Suppressor macrophage treated with lipopolysaccharide for 1 hour (primary cell): Measurements from ENCODE around the gene BABAM2.

ENCODE experiments used
- DNase-seq, 3 donors: peaks; one replicate each; pipeline ENCODE4 v3.0.0-alpha.2; 2020 to 2022

BABAM2 gene

GRCh38 chr2:28035163-28035690 lies 144.7 kb downstream of the BABAM2 start:
- no peak for DNase-seq

DNA sequence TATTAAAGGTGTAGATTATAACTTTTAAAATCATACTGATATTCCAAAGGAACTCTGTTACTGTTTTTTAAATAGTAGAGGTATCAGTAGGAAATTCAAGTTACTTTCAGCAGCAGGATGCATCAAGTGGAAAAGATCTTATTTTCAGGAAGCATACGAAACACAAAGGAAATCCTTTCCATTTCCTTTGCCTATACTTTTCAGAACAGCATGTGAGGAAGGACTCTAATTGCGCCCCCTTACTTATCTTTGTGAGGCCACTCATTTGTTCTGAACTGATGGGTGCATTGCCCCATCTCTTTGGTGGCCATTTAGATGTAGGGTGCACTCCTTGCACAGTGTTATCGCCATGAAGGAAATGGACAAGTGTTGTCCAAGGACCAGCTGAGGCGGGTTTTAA lies 145.3 kb downstream of the BABAM2 start:
- DNase-seq = no peak

DNA sequence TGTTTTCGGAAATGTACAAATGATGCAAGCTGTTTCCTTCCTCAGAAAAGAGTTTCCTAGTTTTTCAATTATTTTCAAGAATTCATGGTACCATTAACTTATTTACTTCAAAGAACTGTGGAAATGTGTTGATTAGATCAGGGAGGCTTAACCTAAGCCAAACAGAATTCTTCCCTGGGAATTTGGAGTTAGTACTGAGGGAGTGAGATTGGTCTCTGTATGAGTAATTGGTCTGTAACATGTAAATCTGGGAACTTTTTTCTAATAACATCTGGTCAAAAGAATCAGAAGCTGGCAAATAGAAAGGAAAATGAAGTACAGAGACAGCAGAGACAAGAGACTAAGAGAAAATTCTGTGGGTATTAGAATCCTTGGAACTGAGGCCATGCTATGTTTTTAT lies 145.8 kb downstream of the BABAM2 start:
- peak in 1 of 3 donors; percentile 5 for DNase-seq

GRCh38 chr2:28038722-28039121 lies 148.2 kb downstream of the BABAM2 start:
- DNase-seq = no peak

DNA sequence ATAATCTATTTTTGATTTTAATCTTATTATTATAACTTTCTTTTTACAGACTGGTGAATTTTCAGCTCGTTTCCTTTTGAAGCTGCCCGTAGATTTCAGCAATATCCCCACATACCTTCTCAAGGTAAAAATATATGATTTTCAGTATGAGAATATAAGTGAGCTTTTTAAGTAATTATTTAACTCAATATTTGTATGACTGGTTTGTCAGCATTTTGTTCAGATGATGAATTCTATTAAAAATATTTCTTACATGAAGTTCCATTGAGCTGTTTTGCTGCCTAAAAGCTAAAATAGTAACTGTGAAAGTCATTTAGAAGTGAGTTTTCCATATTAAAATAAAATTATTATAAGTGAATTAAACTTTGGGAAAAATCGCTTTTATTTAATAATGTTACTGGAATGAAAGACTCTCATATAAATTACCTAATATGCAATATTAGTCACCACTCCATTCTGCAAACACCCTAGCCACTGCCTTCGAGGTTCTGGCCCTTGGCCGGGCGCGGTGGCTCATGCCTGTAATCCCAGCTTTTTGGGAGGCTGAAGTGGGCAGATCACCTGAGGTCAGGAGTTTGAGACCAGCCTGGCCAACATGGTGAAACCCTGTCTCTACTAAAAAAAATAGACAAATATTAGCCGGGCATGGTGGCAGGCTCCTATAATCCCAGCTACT lies 155.3 kb downstream of the BABAM2 start:
- no peak for DNase-seq

GRCh38 chr2:28046921-28047320 lies 156.4 kb downstream of the BABAM2 start:
- peak in 2 of 3 donors; percentile 21 to 53 for DNase-seq

DNA sequence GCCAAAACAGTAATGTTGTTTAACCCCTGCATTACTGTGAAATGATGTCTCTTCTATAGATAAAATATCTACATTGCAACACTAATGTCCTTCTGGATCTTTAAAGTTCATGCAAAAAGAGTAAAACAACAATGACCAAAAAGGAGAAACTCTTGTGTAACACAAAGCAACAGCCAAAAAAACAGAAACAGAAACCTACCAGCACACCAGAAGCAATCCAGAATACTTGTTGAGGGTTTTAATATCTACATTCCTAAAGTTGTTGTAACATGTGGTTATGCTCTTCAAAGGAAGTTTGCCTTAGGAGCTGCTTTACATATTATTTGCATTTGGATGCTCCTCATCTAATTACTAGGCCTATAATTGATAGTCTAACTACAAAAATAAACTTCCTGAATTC lies 157.2 kb downstream of the BABAM2 start:
- peak; percentile 25 to 59 (median 42) for DNase-seq

GRCh38 chr2:28048341-28048740 lies 157.8 kb downstream of the BABAM2 start:
- DNase-seq = no peak

GRCh38 chr2:28049416-28049815 lies 158.9 kb downstream of the BABAM2 start:
- DNase-seq = no peak

- no peak for DNase-seq
These were observed 159.4 kb downstream of the BABAM2 start for GRCh38 chr2:28049899-28050298.

DNA sequence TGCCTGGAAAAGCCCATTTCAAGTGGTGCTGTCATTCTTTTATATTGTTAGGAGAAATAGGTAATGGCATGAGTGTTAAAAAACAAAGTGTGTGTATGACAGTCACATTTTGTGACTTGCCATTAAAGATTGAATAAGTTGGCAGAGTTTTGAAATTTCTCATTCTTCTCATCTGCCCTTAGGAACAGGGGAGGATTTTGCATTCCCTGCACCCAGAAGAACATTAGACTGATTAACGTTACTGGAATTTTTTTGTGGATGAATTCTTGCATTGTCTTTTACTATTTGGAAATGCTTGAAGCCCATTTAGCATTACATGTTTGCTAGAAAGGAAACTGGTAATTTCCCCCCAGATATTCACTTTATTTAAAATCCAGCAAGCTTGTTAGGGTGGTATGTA lies 162.2 kb downstream of the BABAM2 start:
- DNase-seq = no peak

DNA sequence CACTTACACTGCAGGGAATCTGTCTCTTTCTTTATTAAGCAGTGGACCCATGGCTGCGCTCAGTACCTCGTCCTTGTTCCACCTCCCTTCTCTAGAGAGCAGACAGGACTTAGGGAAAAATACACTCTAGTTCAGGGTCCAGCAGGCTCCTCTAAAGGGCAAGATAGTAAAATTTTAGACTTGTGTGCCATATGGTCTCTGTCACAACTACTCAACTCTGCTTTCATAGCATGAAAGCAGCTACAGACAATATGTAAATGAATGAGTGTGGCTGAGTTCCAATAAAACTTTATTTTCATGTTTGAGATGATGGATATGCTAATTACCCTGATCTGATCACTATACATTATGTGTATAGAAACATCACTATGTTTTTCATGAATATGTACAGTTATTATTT lies 163.1 kb downstream of the BABAM2 start:
- no peak for DNase-seq

DNA sequence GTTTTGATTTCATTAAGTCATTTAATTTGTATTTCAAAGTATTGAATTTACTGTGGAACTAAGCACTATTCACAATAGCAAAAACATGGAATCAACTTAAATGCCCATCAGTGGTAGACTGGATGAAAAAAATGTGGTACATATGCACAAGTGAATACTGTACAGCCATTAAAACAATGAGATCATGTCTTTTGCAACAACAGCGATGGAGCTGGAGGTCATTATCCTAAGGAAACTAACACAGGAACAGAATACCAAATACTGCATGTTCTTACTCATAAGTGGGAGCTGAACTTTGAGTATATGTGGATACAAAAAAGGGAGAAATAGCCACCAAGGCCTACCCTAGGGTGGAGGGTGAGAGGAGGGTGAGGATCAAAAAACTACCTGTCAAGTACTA lies 164.4 kb downstream of the BABAM2 start:
- DNase-seq = no peak

GRCh38 chr2:28055325-28055970 lies 164.9 kb downstream of the BABAM2 start:
- peak in 1 of 3 donors; percentile 37 for DNase-seq

DNA sequence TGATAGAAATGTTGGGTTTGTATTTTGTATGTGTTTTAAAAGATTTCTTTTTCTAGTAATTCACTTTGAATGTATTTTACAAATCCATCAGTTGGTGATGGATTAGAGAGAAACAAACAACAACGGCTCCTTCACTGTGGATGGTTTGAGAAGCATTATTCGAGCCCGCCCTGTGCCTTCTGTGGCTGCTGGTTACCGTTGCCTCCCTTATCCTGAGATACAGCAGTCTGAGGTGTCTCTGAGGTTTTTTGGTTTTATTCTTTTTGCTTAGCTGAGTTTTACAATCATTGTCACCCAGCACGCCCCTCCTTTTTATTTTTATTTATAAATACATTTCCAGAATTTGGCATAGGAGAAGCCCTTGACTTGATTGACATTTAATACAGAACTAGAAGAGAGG lies 168.3 kb downstream of the BABAM2 start:
- DNase-seq = no peak

GRCh38 chr2:28062867-28063266 lies 172.3 kb downstream of the BABAM2 start:
- no peak for DNase-seq

DNA sequence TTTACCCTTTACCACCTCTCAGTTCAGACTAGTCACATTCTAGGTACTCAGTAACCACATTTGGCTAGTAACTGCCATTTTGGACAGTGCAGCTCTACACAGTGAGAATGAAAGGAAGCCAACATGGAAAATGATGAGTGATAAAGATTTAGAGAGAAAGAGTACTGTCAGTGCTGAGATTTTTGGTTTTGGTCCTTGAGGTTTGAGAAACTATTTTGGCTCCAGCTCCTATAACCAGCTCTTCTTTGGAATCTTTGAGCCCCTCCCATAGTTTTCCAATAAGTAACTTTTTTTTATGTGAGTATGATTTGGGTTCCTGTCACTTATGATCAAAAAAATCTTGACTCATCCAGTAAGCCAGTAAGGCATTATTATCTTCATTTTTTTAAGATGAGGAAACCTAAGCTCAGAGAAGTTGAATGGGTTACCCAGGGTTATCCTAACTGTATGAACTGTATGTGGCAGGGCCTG lies 173.0 kb downstream of the BABAM2 start:
- DNase-seq = no peak

DNA sequence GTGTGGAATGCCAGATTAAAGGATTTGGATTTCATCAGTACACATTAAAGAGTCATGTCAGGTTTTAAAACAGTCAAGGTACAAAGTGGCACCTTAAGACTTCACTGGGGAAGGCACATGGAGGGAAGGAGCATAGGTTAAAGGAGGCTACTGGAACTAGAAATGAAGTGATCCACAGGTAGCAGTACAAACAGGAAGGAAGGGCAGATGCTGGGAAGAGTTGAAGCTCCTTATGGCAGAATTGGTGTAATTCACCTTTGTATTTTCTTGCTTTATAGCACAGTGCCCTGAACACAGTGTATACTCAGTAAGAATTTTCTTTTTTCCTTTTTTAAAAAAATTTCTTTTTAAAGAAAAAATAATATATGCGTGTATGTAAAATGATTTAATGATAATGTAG lies 177.1 kb downstream of the BABAM2 start:
- DNase-seq = no peak

DNA sequence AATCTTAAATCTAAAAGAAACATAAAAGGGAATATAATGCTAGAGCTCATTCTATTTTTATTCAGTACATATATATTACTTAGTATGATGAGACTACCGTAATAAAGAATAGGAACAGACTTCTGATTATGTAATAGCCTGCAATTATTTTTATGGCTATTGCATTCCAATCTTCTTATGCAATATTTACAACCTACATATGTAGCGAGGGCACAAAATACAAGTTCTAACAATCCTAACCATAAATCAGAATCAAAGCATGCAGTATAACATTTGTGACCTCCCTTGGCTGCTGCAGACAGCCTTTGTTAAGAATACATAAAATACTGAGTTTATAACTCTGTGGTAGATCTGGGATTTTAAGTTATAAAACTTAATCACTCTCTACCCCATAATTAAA lies 177.6 kb downstream of the BABAM2 start:
- DNase-seq = peak in 1 of 3 donors; percentile 17

- no peak for DNase-seq
These were observed 178.0 kb downstream of the BABAM2 start for GRCh38 chr2:28068527-28068926.

DNA sequence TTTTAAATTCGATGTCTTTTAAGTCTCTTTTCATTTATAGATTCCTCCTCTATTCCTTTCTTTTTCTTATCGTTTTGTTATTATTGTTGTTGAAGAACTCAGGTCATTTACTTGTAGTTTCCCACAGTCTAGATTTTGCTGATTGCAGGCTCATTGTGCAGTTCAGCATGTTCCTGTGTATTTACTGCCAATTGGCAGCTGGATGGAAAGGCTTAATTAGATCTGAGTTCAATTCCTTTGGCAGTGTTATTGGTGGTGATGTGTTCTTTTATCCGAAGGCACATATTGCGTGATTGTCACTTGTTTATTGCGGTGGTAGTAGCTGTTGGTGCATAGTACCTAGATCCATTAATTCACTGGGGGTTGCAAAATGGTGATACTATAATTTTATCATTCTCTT lies 180.7 kb downstream of the BABAM2 start:
- DNase-seq = no peak

DNA sequence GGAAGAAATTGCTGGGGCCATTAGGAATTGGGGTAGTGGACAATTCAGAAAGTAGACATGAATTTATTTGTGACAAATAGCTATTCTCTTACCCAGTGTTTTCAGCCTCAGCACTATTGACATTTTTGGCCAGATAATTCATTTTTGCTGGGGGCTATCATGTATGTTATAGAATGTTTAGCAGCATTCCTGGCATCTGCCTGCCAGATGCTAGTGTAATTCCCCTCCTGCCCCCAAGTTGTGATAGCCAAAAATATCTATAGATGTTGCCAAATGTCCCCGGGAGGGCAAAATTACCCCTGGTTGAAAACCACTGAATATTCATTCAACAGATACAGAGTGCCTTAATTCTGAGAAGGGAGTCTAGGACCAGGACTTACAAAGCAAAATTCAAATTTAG lies 183.6 kb downstream of the BABAM2 start:
- DNase-seq = no peak

DNA sequence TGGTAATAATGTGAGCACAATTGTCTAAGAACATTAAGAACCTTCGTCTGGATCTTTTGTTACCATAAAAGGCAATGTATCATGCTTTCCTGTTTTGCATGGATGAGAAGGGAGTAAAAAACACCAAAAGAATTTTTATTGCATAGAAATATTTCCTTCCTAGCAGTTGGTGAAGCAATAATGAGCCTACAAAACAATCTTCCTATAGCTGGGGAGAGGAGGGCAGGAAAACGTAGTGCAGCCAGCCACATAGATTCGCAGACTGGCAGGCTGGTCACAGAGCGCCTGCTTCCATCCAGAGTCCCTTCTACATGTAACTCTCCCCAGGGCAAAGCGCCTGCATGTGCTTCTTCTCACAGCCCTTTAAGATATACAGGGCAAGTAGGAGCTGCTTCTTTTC lies 190.4 kb downstream of the BABAM2 start:
- no peak for DNase-seq

DNA sequence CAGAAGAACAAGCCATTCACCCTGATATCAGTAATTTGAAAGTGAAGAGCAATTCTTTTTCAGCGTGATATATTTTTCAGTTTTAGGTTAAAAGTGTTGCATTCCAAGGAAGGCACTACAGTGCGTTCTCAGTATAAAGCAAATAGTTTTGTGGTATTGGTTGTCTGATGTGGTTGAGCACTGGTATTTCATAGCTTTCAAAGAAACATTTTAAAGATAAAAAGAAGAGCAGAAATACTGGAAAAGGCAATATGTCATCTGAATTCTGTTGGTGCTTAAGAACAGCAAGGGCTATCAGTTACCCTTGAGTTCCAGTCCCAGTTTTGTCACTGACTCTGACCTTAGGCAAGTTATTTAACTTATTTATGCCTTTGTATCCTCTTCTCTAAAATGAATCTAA lies 191.6 kb downstream of the BABAM2 start:
- no peak for DNase-seq

DNA sequence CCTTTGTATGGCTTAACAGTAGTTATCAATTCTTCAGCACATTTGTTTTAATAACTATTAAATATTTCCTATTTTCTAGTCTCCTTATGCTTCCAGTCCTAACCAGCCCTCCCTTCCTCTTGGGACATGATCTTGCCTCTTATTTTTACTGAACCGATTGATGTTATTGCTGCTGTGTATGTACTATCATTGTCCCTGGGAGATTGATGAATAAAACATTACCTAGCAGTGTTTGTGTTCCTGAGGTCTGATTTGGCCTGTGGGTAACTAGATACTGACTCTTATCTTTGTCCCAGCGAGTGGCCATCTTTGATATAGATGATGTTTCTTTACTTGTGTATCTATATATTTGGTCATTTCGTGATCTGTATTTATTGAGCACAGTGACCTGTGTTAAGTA lies 192.9 kb downstream of the BABAM2 start:
- no peak for DNase-seq
